ENCODE data around the gene TMEM176A.

TMEM176A gene

DNA sequence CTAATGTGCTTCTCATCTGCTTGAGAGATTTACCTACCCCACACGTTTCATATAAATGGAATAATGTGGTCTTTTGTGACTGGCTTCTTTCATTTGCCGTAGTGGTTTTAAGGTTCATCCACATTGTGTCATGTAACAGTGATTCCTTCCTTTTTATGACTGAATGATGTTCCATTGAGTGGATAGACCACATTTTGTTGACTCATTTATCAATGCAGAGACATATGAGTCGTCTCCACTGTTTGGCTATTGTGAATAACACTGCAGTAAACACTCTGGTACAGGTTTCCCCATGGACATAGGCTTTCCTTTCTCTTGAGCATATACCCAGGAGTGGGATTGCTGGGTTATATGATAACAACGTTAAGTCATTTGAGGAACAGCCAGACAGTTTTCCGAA is 49.7 kb downstream of the TMEM176A start:
- DNase-seq: no peak

DNA sequence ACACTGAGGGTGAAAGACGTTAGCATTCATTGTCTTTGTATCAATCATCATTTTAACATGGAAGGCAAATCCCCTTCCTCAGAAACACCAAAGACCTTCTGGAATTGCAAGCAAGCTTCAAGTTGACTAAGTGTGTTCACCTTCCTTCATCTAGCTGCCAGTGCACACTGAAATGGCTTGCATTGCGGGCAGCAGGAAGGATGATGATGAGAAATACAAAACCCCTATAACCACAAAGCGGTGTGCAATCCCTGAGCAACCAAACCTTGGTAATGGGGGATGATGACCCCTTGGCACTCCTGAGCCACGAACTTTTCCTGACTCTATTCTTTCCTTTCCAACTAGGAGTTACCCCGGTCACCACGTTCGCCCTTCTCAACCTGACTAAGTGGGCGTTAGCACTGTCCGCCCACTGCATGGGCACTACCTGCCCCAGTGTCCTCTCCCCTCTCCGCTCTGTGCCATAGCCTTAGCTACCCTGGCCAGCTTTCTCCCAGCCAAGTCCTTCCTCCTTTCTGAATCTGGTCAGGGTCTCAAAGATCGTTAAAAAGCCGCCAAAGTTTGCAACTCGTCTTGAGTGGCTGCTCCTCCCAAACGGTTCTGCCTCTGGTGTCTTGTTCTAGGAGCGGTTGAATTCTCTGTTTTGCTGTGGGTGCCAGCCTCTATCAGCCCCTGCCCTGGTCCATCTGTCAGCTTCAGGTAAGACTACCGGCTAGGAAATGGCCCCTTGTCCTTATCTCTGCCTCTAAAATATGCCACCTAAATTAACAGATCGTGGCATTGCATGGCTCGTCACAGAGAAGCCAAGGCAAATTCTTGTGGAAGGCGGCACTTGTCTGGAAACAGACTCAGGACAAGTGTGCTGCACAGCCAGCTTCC is 51.2 kb downstream of the TMEM176A start:
- DNase-seq: no peak

DNA sequence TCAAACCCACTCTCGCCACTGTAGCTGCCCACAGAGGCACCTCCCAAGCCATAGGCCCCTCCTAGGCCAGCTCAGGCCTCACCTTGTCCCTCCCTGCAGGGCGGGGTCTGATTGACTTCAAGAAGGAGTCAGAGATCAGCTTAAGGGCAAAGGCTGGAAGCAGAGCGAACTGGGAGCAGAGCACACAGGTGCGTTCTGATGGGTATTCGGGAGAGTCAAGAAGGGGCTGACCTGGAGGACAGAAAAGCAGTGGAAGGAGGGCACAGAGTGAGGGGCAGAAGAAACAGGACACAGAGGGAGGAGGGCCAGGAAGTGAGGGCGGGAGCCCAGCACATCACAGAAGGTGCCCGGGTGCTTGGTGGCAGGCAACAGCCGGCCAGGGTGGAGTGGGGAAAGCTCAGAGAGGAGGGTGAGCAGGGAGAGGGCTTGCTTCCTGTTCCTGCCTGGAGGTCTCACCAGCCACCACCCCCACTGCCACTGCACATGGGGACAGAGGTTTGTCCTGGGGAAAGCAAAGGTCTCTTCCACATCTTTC is 51.9 kb downstream of the TMEM176A start, which contains the start of gene AOC1:
Gene AOC1, plus strand, starts transcription at position 147 of the 535 bp plus-strand sequence. CDS start 3,954 bp downstream, outside the sequence.
- DNase-seq: no peak

DNA sequence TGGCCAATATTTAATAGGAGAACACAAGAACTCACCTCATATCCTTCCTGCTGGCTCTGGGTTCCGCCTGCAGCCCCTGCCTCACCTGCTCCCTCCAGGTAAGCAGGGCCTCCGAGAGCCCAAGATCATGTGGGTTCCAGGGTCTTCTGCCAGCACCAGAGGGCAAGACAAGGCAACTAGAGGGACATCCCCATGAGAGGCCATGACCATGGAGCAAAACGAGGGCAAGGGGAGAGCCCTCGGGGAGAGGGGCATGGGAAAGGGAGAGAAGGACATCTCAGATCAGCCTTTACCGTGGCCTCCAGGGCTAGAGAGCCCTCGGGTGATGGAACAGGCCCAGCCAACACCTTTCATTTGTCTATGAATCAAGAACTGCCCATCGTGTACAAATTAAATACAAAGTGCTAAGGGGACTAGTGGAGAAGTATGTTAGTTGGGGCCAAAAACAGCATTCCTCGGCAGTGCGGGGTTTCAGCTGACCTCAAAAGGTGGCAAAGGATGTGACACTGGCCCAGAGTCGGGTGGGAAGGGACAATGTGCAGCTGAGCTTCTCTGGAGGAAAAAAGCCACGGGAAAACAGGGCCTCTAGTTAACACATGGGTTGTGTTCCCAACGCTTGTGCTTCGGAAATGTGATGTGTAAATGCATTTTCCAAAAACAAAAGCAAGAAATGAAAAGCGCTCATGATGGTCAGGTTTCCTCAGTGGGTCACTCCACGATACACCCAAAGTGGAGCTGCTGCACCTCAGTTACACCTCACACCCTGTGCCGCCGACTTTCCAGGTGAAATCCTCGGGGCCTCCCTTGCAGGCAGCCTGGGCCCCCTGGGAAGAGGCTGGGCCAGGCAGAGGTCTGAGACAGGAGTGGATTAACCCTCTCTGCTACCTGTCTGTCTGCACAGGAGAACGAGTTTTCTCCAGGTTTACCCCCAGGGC is 53.8 kb downstream of the TMEM176A start:
- no peak for DNase-seq
